ENCODE measurements around the gene ZNF586. TPM values are rescaled to one million over a fixed set of nuclear protein-coding genes. Genes with fewer than 3 reads are reported as not detected.

The ZNF586 gene
- total and polyA plus RNA-seq, 10 of the 15 experiments (the other 5 are each of a cell fraction or from before 2014, with no cell fraction given), result 3.9 to 24.2 (median 15.0) TPM

DNA sequence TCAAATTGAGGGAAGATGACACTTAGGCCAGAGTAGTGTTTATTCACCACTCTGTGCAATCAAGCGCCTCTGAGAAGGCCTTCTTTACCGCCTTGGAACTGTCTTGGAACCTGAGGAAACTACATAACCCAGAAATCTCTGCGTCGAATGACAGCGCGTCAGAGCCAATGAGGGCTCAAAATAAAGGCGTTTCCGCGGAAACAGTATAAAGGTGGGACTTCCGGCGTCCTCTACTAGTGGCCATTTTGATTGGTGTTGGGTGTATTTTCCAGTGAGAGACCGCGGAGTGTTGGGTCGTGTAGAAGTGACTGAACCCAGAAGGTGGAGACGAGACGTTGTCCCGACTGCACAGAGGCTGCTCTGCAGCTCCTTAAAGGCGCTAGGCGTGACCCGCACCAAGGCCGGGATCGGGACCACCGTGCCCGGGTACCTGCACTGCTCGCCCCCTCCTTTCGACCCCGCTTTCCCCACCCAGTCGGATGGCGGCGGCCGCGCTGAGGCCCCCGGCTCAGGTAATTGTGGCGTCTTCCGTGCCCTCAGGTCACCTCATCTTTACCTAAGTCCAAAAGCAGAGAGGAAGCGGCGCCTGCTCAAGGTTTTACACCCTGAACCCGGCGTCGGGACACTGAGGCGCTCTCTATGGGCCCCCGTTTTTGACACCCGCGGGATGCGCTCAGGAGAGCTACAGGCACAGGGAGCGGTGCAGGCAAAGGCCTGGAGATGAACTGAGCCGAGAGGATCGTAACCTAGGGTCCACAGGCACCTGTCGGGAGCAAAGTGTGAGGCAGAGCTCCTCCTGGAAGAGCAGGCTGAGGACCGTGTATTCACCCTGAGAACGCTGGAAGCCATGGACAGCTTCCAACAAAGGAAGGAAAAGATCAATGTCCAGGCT is 22.6 kb upstream of the ZNF586 start, which contains the start of gene ZNF776 (continued):
- no peak for TF ChIP-seq PAX8 (IDR thresholded peaks at IDR 0.05)
- no peak for TF ChIP-seq ZBED1 (IDR thresholded peaks at IDR 0.05; ENCODE audit: borderline replicate concordance)
- no peak for TF ChIP-seq HDAC6 (IDR thresholded peaks at IDR 0.05; ENCODE audit: unreplicated experiment)
- no peak for TF ChIP-seq RCOR1 (conservative IDR thresholded peaks at IDR 0.05; ENCODE audit: low read depth, low read length)
- TF ChIP-seq STAT1 (conservative IDR thresholded peaks at IDR 0.05), result no peak; the same call in 1 of the 2 replicates
- no peak for TF ChIP-seq SMARCA5 (IDR thresholded peaks at IDR 0.05)
- peak; percentile 90 for TF ChIP-seq CHD2 (IDR thresholded peaks at IDR 0.05; ENCODE audit: borderline replicate concordance, low read depth, low read length)
- TF ChIP-seq NFYB (IDR thresholded peaks at IDR 0.05; ENCODE audit: insufficient read depth, low read depth, low read length), result peak; percentile 80
- no peak for TF ChIP-seq FOXM1 (IDR thresholded peaks at IDR 0.05; ENCODE audit: low read depth, low read length)
- TF ChIP-seq, protein P1, sequence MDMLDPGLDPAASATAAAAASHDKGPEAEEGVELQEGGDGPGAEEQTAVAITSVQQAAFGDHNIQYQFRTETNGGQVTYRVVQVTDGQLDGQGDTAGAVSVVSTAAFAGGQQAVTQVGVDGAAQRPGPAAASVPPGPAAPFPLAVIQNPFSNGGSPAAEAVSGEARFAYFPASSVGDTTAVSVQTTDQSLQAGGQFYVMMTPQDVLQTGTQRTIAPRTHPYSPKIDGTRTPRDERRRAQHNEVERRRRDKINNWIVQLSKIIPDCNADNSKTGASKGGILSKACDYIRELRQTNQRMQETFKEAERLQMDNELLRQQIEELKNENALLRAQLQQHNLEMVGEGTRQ (IDR thresholded peaks at IDR 0.05; ENCODE audit: borderline replicate concordance, low read depth, low read length), result no peak
- peak; percentile 76; the same call in 1 of the 2 replicates for TF ChIP-seq DPF2 (IDR thresholded peaks at IDR 0.05)
- TF ChIP-seq ZNF384 (IDR thresholded peaks at IDR 0.05; ENCODE audit: borderline replicate concordance, low read depth, low read length), result no peak
- TF ChIP-seq SREBF2 (IDR thresholded peaks at IDR 0.05; ENCODE audit: low read length), result no peak
- no peak for TF ChIP-seq RAD21 (IDR thresholded peaks at IDR 0.05; ENCODE audit: insufficient read depth, low read depth, low read length)
- TF ChIP-seq, protein P2, sequence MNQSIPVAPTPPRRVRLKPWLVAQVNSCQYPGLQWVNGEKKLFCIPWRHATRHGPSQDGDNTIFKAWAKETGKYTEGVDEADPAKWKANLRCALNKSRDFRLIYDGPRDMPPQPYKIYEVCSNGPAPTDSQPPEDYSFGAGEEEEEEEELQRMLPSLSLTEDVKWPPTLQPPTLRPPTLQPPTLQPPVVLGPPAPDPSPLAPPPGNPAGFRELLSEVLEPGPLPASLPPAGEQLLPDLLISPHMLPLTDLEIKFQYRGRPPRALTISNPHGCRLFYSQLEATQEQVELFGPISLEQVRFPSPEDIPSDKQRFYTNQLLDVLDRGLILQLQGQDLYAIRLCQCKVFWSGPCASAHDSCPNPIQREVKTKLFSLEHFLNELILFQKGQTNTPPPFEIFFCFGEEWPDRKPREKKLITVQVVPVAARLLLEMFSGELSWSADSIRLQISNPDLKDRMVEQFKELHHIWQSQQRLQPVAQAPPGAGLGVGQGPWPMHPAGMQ (IDR thresholded peaks at IDR 0.05; ENCODE audit: borderline replicate concordance), result no peak
- TF ChIP-seq CREM (IDR thresholded peaks at IDR 0.05; ENCODE audit: low read depth), result peak; percentile 84
- TF ChIP-seq ETV6 (conservative IDR thresholded peaks at IDR 0.05 in 1 of 2, IDR thresholded peaks at IDR 0.05 in 1 of 2; ENCODE audit: borderline replicate concordance in 1 of 2, low read depth in 1 of 2), result no peak
- TF ChIP-seq CREB1 (IDR thresholded peaks at IDR 0.05; ENCODE audit: low read depth), result peak; percentile 73
- peak; percentile 62; the same call in 1 of the 2 replicates for TF ChIP-seq MXI1 (IDR thresholded peaks at IDR 0.05; ENCODE audit: low read depth, low read length)
- no peak; a peak in 1 of 3 replicates for TF ChIP-seq EGR1 (IDR thresholded peaks at IDR 0.05; ENCODE audit: borderline replicate concordance in 1 of 2, low read depth in 2 of 2, low read length in 2 of 2)
- TF ChIP-seq POU2F2 (IDR thresholded peaks at IDR 0.05; ENCODE audit: borderline replicate concordance, low read depth, low read length), result no peak
- TF ChIP-seq, protein P3, sequence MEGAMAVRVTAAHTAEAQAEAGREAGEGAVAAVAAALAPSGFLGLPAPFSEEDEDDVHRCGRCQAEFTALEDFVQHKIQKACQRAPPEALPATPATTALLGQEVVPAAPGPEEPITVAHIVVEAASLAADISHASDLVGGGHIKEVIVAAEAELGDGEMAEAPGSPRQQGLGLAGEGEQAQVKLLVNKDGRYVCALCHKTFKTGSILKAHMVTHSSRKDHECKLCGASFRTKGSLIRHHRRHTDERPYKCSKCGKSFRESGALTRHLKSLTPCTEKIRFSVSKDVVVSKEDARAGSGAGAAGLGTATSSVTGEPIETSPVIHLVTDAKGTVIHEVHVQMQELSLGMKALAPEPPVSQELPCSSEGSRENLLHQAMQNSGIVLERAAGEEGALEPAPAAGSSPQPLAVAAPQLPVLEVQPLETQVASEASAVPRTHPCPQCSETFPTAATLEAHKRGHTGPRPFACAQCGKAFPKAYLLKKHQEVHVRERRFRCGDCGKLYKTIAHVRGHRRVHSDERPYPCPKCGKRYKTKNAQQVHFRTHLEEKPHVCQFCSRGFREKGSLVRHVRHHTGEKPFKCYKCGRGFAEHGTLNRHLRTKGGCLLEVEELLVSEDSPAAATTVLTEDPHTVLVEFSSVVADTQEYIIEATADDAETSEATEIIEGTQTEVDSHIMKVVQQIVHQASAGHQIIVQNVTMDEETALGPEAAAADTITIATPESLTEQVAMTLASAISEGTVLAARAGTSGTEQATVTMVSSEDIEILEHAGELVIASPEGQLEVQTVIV (IDR thresholded peaks at IDR 0.05; ENCODE audit: borderline replicate concordance, partially characterized antibody), result no peak
- no peak for TF ChIP-seq CBX5 (IDR thresholded peaks at IDR 0.05; ENCODE audit: low read depth)
- TF ChIP-seq ATF7 (IDR thresholded peaks at IDR 0.05; ENCODE audit: low read depth), result 0 out of 2 replicates have a peak, but pooled peaks have one; percentile 12
